K562 (cell line): ENCODE results near the gene POLL.

Experiments
- CTCF ChIP-seq, 3 experiments: IDR thresholded peaks in 2 of 3; conservative IDR thresholded peaks in 1 of 3; 2 replicates each; pipeline ENCODE4 v1.5.1; 2011 to 2012; ENCODE audit warnings: low read length in 3 of 3, mild to moderate bottlenecking in 3 of 3, control low read depth in 2 of 3, improper control_type of control experiment in 1 of 3, inconsistent platforms in 1 of 3, low read depth in 1 of 3, mixed read lengths in 1 of 3, moderate library complexity in 1 of 3; ENCODE audit not compliant: insufficient read depth in 2 of 3
- HDAC1 ChIP-seq, 2 experiments: fragments of 450-650 bp; IDR thresholded peaks; 2 replicates each; pipeline ENCODE4 v1.6.1; 2016 to 2017; ENCODE audit warnings: inconsistent platforms in 1 of 2, mild to moderate bottlenecking in 1 of 2, moderate library complexity in 1 of 2
- STAT6 ChIP-seq: sonication (generic); formaldehyde crosslinking; IDR thresholded peaks from 2 replicates; pipeline ENCODE4 v1.8.1; 2023; ENCODE audit warnings: mild to moderate bottlenecking, missing genetic modification reagents
- TF ChIP-seq, protein P1 (sequence below): sonication (generic); formaldehyde crosslinking; IDR thresholded peaks from 2 replicates; pipeline ENCODE4 v1.9.0; 2022; ENCODE audit warnings: mild to moderate bottlenecking, missing genetic modification reagents

GRCh38 chr10:101529725-101530553 is 58.1 kb downstream of the POLL start:
- TF ChIP-seq HDAC1 (IDR thresholded peaks at IDR 0.05) (no peak), STAT6 (CRISPR knock-in tag) (no peak), CTCF (IDR thresholded peaks at IDR 0.05 in 2 of 3, conservative IDR thresholded peaks at IDR 0.05 in 1 of 3; ENCODE audit: insufficient read depth in 2 of 3, low read depth in 1 of 3, low read length in 3 of 3) (no peak)
- TF ChIP-seq, protein P1, sequence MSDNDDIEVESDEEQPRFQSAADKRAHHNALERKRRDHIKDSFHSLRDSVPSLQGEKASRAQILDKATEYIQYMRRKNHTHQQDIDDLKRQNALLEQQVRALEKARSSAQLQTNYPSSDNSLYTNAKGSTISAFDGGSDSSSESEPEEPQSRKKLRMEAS (CRISPR knock-in tag), result no peak
